Fibroblast of lung (primary cell): ENCODE data around the gene HDAC4. TPM values are rescaled to one million over a fixed set of nuclear protein-coding genes. Genes with fewer than 3 reads are reported as not detected.

Source experiments
- DNase-seq, 2 donors: peaks; one replicate each; pipeline versions ENCODE4 v3.0.0 to v3.0.0-alpha.2; 2010; ENCODE audit warnings: low read depth in 2 of 2
- H2AFZ ChIP-seq: 2 replicates; pipeline ENCODE4 v1.5.1; 2012; ENCODE audit warnings: low read length, control low read depth, inconsistent platforms
- H3K27ac ChIP-seq: 2 replicates; pipeline ENCODE4 v1.5.1; 2011; ENCODE audit warnings: low read length, control low read depth; ENCODE audit not compliant: insufficient read depth
- H3K27me3 ChIP-seq: 2 replicates; pipeline ENCODE4 v1.5.1; 2011; ENCODE audit warnings: mild to moderate bottlenecking, low read length; ENCODE audit not compliant: control insufficient read depth, insufficient read depth
- H3K36me3 ChIP-seq: 2 replicates; pipeline ENCODE4 v1.5.1; 2011; ENCODE audit warnings: low read length; ENCODE audit not compliant: control insufficient read depth, insufficient read depth
- H3K4me1 ChIP-seq: 2 replicates; pipeline ENCODE4 v1.5.1; 2011; ENCODE audit warnings: low read length; ENCODE audit not compliant: control insufficient read depth, insufficient read depth; ENCODE audit errors: extremely low read depth
- H3K4me2 ChIP-seq: 2 replicates; pipeline ENCODE4 v1.5.1; 2011; ENCODE audit warnings: low read length, control low read depth; ENCODE audit not compliant: insufficient read depth; ENCODE audit errors: extremely low read depth
- H3K4me3 ChIP-seq, 4 experiments: fragments of 200-600 bp in 1 of 4; sonication (generic) in 1 of 4; replicated peaks in 1 of 4; 2 replicates each; pipeline ENCODE4 v1.5.1; 2011 to 2016; ENCODE audit warnings: low read length in 4 of 4, low read depth in 3 of 4, mild to moderate bottlenecking in 3 of 4, control low read depth in 2 of 4, inconsistent platforms in 1 of 4, mixed read lengths in 1 of 4; ENCODE audit not compliant: insufficient read depth in 1 of 4; ENCODE audit errors: control extremely low read depth in 1 of 4
- H3K79me2 ChIP-seq: 2 replicates; pipeline ENCODE4 v1.5.1; 2012; ENCODE audit warnings: mild to moderate bottlenecking, low read length, inconsistent platforms; ENCODE audit not compliant: control insufficient read depth, insufficient read depth
- H3K9ac ChIP-seq: 2 replicates; pipeline ENCODE4 v1.5.1; 2011; ENCODE audit warnings: mild to moderate bottlenecking, low read length, control low read depth; ENCODE audit not compliant: insufficient read depth
- H3K9me3 ChIP-seq: 2 replicates; pipeline ENCODE4 v1.5.1; 2012; ENCODE audit warnings: low read depth, low read length; ENCODE audit not compliant: control insufficient read depth, insufficient read depth
- H4K20me1 ChIP-seq: 2 replicates; pipeline ENCODE4 v1.5.1; 2011; ENCODE audit warnings: low read length; ENCODE audit not compliant: control insufficient read depth, insufficient read depth; ENCODE audit errors: extremely low read depth
- EZH2 ChIP-seq: IDR thresholded peaks from 2 replicates; pipeline ENCODE4 v1.5.1; 2012; ENCODE audit warnings: low read length, control low read depth, mild to moderate bottlenecking; ENCODE audit errors: missing control alignments
- polyA plus RNA-seq, 2 donors: library from polyadenylated mRNA; depleted of rRNA in 1 of 2; stranded (reverse) in 1 of 2; unstranded in 1 of 2; fragments of >200 nt; gene quantifications; 2 replicates each; pipeline ENCODE4 v1.2.1, GENCODE V29; 2011 to 2012; ENCODE audit warnings: missing spikeins in 1 of 2
- total RNA-seq: library from RNA; depleted of rRNA; stranded (reverse); fragments of >200 nt; gene quantifications from 2 replicates; pipeline ENCODE4 v1.2.1, GENCODE V29; 2014
- TF ChIP-seq, protein P1 (sequence below), 2 donors: IDR thresholded peaks in 1 of 2; conservative IDR thresholded peaks in 1 of 2; 1 replicate in 1 of 2; 2 replicates in 1 of 2; pipeline ENCODE4 v1.5.1; 2011 to 2012; ENCODE audit warnings: low read length in 2 of 2, control low read depth in 1 of 2, inconsistent platforms in 1 of 2, low read depth in 1 of 2, mild to moderate bottlenecking in 1 of 2

HDAC4 gene
- total and polyA plus RNA-seq, 2 donors (not counting 1 experiment from before 2014, with no cell fraction given): 7.4 to 19.8 TPM

DNA sequence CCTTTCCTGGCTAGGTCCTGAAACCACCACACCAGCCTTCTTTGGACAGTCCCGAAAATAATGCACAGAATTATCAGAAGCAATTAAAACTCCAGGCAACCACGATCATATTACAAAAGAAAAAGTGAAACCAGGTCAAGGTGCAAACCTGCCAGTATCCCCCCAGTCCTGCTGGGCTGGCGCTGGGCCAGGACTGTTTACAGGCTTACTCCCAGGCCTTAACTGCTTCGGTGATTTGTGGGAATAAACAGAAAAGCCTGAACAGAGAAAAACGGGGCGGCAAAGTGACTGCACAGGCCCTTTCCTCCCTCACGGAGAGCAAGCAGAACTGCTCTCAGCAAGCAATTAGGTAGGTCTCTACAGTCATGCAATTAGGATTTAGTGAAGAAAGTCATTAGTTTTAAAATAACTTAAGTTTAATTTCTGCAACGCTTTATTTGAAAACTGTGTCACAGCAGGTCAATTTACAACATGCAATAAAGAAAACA lies 1.3 kb downstream of the HDAC4 start:
- no peaks in the 10 kb centered on the region for H3K36me3 ChIP-seq
- H3K4me1 ChIP-seq: peaks cover 2% of the 10 kb centered on the region
- H3K4me3 ChIP-seq: peak overlapping the region; percentile 62 to 82 (median 68)
- no peaks in the 10 kb centered on the region for H3K27me3 ChIP-seq
- TF ChIP-seq, protein P1, sequence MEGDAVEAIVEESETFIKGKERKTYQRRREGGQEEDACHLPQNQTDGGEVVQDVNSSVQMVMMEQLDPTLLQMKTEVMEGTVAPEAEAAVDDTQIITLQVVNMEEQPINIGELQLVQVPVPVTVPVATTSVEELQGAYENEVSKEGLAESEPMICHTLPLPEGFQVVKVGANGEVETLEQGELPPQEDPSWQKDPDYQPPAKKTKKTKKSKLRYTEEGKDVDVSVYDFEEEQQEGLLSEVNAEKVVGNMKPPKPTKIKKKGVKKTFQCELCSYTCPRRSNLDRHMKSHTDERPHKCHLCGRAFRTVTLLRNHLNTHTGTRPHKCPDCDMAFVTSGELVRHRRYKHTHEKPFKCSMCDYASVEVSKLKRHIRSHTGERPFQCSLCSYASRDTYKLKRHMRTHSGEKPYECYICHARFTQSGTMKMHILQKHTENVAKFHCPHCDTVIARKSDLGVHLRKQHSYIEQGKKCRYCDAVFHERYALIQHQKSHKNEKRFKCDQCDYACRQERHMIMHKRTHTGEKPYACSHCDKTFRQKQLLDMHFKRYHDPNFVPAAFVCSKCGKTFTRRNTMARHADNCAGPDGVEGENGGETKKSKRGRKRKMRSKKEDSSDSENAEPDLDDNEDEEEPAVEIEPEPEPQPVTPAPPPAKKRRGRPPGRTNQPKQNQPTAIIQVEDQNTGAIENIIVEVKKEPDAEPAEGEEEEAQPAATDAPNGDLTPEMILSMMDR (conservative IDR thresholded peaks at IDR 0.05 in 1 of 2, IDR thresholded peaks at IDR 0.05 in 1 of 2; ENCODE audit: low read depth in 1 of 2, low read length in 2 of 2): no peak
- TF ChIP-seq EZH2: no peak
- H3K27ac ChIP-seq: peak overlapping the region; percentile 59
- peak overlapping the region; percentile 99 for H3K4me2 ChIP-seq
- no peak overlapping the region for H2AFZ ChIP-seq
- H3K9ac ChIP-seq: peak overlapping the region; percentile 64
- H3K9me3 ChIP-seq: no peaks in the 10 kb centered on the region
- peaks cover 19% of the 10 kb centered on the region for H3K79me2 ChIP-seq
- no peaks in the 10 kb centered on the region for H4K20me1 ChIP-seq
- peak in 1 of 2 donors; percentile 16 for DNase-seq

DNA sequence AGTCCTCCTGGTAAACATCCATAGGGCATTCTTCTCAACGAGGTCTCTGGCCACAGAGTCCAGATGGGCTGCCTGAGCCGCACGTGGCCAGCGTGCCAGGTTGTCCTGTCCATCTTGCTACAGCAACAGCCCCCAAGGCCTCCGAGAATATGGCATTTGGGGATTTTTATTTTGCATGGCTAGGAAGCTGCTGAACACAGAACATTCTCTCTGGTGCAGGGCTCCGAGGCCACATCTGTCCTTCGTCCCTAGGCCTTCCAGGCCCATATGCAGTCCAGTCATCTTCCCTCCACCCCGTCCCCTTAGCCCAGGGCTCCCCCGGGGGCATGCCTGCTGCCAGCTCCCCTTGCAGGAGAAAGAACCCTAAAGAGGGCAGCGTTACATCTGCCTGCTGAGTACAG lies 2.3 kb downstream of the HDAC4 start:
- Histone ChIP-seq H3K9ac (no peak overlapping the region), H4K20me1 (no peaks in the 10 kb centered on the region), H3K4me3 (no peak overlapping the region), H3K79me2 (peaks cover 20% of the 10 kb centered on the region), H3K4me1 (peaks cover 2% of the 10 kb centered on the region), H3K9me3 (no peaks in the 10 kb centered on the region), H3K27me3 (no peaks in the 10 kb centered on the region), H2AFZ (no peak overlapping the region), H3K27ac (no peak overlapping the region), H3K36me3 (no peaks in the 10 kb centered on the region), H3K4me2 (no peak overlapping the region)
- no peak for DNase-seq
- no peak for TF ChIP-seq EZH2
- TF ChIP-seq, protein P1 (conservative IDR thresholded peaks at IDR 0.05 in 1 of 2, IDR thresholded peaks at IDR 0.05 in 1 of 2; ENCODE audit: low read depth in 1 of 2, low read length in 2 of 2): no peak

DNA sequence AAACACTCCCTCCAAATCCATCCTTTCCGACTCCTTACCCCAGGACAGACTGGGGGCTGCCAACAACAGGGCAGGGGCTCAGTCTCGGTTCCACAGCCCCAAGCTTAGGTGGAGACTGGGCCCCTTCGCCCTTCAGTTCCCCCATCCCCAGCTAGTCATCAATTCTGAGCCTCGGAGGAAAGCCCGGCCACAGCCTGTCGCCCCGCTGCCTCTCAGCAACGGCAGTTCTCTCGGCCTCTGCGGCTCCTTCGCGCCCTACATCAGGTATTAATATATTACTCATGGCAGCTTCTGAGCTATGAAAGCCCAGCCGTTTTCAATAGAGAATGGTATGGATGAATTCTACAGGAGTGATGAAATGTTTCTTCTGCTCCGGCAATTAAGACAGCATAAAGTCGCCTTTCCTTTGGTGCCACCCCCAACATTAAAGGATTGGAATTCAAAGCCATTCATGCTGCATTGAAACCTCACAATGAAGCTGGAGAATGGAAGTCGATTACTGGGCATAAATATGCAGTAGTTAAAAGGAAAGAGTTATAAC lies 2.8 kb downstream of the HDAC4 start:
- peaks cover 22% of the 10 kb centered on the region for H3K79me2 ChIP-seq
- H3K27me3 ChIP-seq: no peaks in the 10 kb centered on the region
- H4K20me1 ChIP-seq: no peaks in the 10 kb centered on the region
- H3K4me3 ChIP-seq: no peak overlapping the region
- H3K9me3 ChIP-seq: no peaks in the 10 kb centered on the region
- H3K4me1 ChIP-seq: peaks cover 6% of the 10 kb centered on the region
- H2AFZ ChIP-seq: no peak overlapping the region
- no peak for TF ChIP-seq EZH2
- TF ChIP-seq, protein P1 (conservative IDR thresholded peaks at IDR 0.05 in 1 of 2, IDR thresholded peaks at IDR 0.05 in 1 of 2; ENCODE audit: low read depth in 1 of 2, low read length in 2 of 2): no peak
- no peak overlapping the region for H3K9ac ChIP-seq
- no peak overlapping the region for H3K27ac ChIP-seq
- DNase-seq: peak in 1 of 2 donors; percentile 26
- H3K36me3 ChIP-seq: no peaks in the 10 kb centered on the region
- H3K4me2 ChIP-seq: no peak overlapping the region
